ENCODE data around the gene USH1G.
"Not testable (repeated sequence)": the region's sequence is repeated elsewhere in the genome, so short reads cannot be mapped to it uniquely, and the experiment has no call there.

Gene USH1G

GRCh38 chr17:74873874-74874614, 49.0 kb downstream of the USH1G start:
- DNase-seq (ENCODE audit: low read depth): no peak

- peak; percentile 98 for DNase-seq (ENCODE audit: low read depth)
Observed at GRCh38 chr17:74873037-74873873, 49.8 kb downstream of the USH1G start.

- no peak for DNase-seq (ENCODE audit: low read depth)
Observed at GRCh38 chr17:74872313-74873036, 50.6 kb downstream of the USH1G start, which contains the start of gene FDXR. Gene FDXR, minus strand, starts transcription at chr17:74872994. Its CDS starts 50 bp downstream, at chr17:74872944.

GRCh38 chr17:74871356-74872076, 51.5 kb downstream of the USH1G start:
- no peak for DNase-seq (ENCODE audit: low read depth)

GRCh38 chr17:74870512-74870911, 52.5 kb downstream of the USH1G start:
- no peak for DNase-seq (ENCODE audit: low read depth)

- DNase-seq (ENCODE audit: low read depth): not testable (repeated sequence)
Observed at GRCh38 chr17:74870028-74870427, 53.0 kb downstream of the USH1G start.

- DNase-seq (ENCODE audit: low read depth): no peak
Observed at GRCh38 chr17:74868908-74869255, 54.2 kb downstream of the USH1G start.

GRCh38 chr17:74868251-74868907, 54.7 kb downstream of the USH1G start:
- no peak for DNase-seq (ENCODE audit: low read depth)

GRCh38 chr17:74866198-74866835, 56.7 kb downstream of the USH1G start:
- no peak for DNase-seq (ENCODE audit: low read depth)

Data from stimulated activated CD8-positive, alpha-beta memory T cell treated with anti-CD3 and anti-CD28 coated beads, Interleukin-4, amount 100 ng/mL, for 24 hours (primary cell).